GM12873 (cell line): ENCODE results near the gene ZBTB4.

ENCODE experiments used
- TF ChIP-seq, protein P1 (sequence below): IDR thresholded peaks from 2 replicates; pipeline ENCODE4 v1.5.1; 2012; ENCODE audit warnings: low read depth, mild to moderate bottlenecking, moderate library complexity, low read length, control low read depth; ENCODE audit not compliant: insufficient read depth; ENCODE audit errors: missing control alignments

ZBTB4 gene, protein sequence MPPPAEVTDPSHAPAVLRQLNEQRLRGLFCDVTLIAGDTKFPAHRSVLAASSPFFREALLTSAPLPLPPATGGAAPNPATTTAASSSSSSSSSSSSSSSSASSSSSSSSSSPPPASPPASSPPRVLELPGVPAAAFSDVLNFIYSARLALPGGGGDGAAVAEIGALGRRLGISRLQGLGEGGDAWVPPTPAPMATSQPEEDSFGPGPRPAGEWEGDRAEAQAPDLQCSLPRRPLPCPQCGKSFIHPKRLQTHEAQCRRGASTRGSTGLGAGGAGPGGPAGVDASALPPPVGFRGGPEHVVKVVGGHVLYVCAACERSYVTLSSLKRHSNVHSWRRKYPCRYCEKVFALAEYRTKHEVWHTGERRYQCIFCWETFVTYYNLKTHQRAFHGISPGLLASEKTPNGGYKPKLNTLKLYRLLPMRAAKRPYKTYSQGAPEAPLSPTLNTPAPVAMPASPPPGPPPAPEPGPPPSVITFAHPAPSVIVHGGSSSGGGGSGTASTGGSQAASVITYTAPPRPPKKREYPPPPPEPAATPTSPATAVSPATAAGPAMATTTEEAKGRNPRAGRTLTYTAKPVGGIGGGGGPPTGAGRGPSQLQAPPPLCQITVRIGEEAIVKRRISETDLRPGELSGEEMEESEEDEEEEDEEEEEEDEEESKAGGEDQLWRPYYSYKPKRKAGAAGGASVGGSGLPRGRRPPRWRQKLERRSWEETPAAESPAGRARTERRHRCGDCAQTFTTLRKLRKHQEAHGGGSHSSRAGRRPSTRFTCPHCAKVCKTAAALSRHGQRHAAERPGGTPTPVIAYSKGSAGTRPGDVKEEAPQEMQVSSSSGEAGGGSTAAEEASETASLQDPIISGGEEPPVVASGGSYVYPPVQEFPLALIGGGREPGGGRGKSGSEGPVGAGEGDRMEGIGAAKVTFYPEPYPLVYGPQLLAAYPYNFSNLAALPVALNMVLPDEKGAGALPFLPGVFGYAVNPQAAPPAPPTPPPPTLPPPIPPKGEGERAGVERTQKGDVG

DNA sequence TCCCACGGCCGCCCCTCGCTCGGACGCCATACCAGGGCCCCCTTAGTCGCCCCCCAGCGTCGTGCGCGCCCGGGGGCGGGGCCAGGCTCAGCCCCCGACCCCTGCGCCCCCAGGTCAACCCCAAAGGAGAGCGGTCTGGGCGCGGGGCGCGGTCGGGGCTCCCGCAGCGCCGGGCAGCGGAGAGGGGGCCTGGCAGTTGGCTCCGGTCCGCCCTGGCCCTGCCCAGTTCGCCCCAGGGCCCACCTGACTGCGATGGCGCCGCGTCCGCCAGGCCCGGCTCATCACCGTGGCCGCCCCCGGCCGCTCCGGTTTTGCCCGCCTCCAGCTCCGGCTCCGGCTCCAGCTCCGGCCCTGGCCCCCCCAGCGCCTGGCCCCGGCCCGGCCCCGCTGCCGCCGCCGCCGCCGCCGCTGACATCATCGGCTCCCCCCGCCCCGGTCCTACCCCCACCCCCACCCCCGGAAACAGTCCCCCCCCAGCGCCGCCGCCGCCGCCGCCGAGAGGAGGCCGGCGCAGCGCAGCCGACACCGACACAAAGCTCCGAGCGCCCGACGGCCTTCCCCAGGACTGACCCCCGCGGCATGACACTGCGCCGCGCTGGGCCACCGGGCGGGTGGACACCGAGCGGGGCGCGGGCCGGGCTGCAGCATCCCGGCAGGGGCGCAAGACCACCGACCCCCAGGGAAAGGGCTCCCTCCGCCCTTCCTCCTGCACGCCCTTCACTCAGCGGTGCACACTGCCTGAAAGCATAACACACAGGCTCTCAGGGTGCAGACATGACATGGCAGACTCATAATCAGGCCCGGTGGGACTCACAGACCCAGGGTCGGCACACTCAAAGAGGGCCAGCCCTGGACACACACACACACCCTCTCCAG lies at the start of gene ZBTB4:
Gene ZBTB4, minus strand, starts transcription at position 419 of the 876 bp plus-strand sequence. CDS start 12,830 bp downstream, outside the sequence.
- TF ChIP-seq, protein P1, sequence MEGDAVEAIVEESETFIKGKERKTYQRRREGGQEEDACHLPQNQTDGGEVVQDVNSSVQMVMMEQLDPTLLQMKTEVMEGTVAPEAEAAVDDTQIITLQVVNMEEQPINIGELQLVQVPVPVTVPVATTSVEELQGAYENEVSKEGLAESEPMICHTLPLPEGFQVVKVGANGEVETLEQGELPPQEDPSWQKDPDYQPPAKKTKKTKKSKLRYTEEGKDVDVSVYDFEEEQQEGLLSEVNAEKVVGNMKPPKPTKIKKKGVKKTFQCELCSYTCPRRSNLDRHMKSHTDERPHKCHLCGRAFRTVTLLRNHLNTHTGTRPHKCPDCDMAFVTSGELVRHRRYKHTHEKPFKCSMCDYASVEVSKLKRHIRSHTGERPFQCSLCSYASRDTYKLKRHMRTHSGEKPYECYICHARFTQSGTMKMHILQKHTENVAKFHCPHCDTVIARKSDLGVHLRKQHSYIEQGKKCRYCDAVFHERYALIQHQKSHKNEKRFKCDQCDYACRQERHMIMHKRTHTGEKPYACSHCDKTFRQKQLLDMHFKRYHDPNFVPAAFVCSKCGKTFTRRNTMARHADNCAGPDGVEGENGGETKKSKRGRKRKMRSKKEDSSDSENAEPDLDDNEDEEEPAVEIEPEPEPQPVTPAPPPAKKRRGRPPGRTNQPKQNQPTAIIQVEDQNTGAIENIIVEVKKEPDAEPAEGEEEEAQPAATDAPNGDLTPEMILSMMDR = no peak

DNA sequence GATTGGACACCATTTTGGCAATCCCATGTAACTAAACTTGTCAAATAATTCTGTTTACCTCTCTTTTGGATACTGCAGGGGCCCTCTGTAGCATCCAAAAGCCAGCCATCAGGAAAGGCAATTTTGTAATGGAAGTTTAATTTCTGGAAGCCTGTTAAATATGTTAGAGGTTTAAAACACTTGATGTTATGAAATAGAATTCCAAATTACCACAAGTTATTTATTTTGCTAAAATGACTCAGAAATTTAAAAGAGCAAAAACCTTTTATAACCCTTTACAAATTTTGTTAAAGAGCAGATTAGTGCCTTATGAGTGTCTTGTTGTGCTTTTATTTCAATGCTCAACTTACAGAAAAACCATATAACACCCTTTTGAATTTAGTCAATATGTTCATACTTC lies 49.4 kb upstream of the ZBTB4 start:
- TF ChIP-seq, protein P1 = no peak

DNA sequence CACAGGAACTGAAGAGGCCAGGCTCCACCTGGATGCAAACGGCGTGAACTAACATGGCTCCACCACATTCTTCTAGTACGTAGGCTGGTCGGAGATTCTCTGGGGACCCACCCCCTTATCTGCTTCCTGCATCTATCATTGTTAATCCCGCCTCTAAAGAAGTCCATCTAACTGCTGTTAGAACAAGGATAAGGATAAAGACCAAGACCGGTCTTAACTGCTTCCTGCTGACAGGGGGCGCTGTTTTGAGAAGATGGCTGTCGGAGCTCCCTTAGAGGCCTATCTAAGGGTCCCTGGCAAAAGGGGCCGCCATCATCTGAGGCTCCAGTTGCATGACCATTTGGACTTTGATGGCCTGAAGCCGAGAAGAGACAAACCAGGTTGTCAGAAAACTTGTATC lies 43.6 kb upstream of the ZBTB4 start:
- TF ChIP-seq, protein P1 = peak; percentile 67

DNA sequence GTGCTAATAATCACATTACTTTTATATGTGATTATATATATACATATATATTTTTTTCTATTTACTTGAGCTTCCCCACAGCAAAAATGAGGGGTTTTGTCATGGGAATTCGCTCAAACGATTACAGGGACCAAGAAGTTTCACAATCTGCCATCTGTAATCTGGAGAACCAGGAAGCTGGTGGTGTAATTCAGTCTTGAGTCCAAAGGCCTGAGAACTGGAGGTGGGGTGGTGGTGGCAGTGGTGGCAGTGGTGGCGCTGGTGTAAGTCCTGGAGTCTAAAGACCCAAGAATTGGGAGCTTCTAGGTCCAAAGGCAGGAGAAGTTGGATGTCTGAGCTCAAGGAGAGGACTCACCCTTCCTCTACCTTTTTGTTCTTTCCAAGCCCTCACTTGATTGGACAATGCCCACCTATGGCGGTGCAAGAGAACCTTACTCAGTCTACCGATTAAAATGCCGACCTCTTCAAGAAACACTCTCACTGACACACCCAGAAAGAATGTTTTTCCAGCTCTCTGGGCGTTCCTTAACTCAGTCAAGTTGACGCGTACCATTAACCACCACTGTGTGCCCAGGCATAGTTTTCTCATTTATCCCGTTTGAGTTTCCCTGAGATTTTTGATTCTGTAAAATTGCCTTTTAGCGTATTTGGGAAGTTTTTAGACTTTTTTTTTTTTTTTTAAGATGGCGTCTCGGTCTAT lies 36.6 kb upstream of the ZBTB4 start:
- TF ChIP-seq, protein P1 = no peak

DNA sequence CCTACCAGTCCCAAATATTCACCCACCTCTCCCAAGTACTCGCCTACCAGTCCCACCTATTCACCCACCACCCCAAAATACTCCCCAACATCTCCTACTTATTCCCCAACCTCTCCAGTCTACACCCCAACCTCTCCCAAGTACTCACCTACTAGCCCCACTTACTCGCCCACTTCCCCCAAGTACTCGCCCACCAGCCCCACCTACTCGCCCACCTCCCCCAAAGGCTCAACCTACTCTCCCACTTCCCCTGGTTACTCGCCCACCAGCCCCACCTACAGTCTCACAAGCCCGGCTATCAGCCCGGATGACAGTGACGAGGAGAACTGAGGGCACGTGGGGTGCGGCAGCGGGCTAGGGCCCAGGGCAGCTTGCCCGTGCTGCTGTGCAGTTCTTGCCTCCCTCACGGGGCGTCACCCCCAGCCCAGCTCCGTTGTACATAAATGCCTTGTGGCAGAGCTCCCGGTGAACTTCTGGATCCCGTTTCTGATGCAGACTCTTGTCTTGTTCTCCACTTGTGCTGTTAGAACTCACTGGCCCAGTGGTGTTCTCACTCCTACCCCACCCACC lies 34.5 kb upstream of the ZBTB4 start:
- TF ChIP-seq, protein P1 = no peak

DNA sequence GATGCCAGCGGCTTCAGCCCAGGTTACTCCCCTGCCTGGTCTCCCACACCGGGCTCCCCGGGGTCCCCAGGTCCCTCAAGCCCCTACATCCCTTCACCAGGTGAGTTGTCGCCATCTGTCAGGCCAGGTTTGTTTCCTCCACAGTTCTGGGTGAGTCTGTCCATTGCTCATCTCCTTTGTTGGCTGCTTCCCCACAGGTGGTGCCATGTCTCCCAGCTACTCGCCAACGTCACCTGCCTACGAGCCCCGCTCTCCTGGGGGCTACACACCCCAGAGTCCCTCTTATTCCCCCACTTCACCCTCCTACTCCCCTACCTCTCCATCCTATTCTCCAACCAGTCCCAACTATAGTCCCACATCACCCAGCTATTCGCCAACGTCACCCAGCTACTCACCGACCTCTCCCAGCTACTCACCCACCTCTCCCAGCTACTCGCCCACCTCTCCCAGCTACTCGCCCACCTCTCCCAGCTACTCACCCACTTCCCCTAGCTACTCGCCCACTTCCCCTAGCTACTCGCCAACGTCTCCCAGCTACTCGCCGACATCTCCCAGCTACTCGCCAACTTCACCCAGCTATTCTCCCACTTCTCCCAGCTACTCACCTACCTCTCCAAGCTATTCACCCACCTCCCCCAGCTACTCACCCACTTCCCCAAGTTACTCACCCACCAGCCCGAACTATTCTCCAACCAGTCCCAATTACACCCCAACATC lies 33.6 kb upstream of the ZBTB4 start:
- TF ChIP-seq, protein P1 = no peak
